ENCODE data around the gene INPP5K. TPM values are rescaled to one million over a fixed set of nuclear protein-coding genes. Genes with fewer than 3 reads are reported as not detected.

The INPP5K gene
- total and polyA plus RNA-seq, 10 of the 15 experiments (the other 5 are each of a cell fraction or from before 2014, with no cell fraction given) = 0.58 to 41.2 (median 23.3) TPM

DNA sequence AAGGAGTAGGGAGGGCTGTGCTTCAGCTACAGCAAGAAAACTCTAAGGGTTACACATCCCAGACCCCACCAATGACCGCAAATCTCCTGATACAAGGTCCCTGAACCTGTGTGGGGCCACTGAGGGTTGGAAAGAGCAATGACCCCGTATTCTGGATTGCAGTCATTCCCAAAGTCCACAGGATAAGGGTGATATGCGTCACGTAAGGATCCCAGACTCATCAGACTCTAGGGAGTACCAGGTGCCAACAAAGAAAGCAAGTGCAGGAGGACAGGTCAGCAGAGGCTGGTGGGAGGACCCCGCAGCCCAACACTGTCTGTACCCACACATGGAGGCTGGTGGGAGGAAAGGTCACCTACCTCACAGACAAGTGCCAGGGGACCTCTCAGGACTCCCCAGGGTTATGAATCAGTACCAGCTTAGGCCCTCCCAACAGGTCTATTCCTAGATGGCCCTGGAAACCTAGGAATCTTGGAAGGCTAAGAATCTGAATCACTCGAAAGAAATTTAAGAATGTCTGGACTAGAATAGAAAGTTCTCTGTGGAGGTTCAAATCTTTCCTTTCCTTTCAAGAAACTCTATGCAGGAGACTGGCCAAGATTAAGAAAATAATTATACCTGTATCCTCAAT lies 30.0 kb upstream of the INPP5K start (continued):
- TF ChIP-seq CREM (IDR thresholded peaks at IDR 0.05; ENCODE audit: low read depth) = no peak
- no peak for TF ChIP-seq FOXM1 (IDR thresholded peaks at IDR 0.05; ENCODE audit: low read depth, low read length)
- no peak for TF ChIP-seq SREBF1 (IDR thresholded peaks at IDR 0.05; ENCODE audit: low read length)
- TF ChIP-seq E4F1 (IDR thresholded peaks at IDR 0.05; ENCODE audit: borderline replicate concordance, partially characterized antibody) = no peak
- no peak for TF ChIP-seq MYB (IDR thresholded peaks at IDR 0.05; ENCODE audit: borderline replicate concordance, low read depth, low read length)

- POLR2A ChIA-PET = interaction anchor here (0.6 kb wide), 1 partner anchor 126 kb away, joined by 4 read pairs; no protein-coding TSS in a partner anchor
- H3K36me3 ChIP-seq (ENCODE audit: control insufficient read depth in 2 of 2, insufficient read depth in 2 of 2, low read length in 1 of 2) = peaks cover 17 to 23% of the 10 kb centered on the region in 2 experiments
- RAD21 ChIA-PET (ENCODE audit: unreplicated experiment) = interaction anchor here (1.1 kb wide), 1 partner anchor 180 kb away, joined by 3 read pairs; no protein-coding TSS in a partner anchor
Measured at GRCh38 chr17:1545618-1546017, 29.2 kb upstream of the INPP5K start.

More at GRCh38 chr17:1545618-1546017, 29.2 kb upstream of the INPP5K start:
- no peaks in the 10 kb centered on the region for H3K79me2 ChIP-seq (ENCODE audit: control insufficient read depth, insufficient read depth, low read length)
- ChIA-PET CTCF (interaction anchor here (1.4 kb wide), 1 partner anchor 13 kb away, joined by 4 read pairs; no protein-coding TSS in a partner anchor), SMC1A (ENCODE audit: uncharacterized antibody, unreplicated experiment) (no interaction called here)
- no peaks in the 10 kb centered on the region for H4K20me1 ChIP-seq (ENCODE audit: control insufficient read depth, insufficient read depth)
- TF ChIP-seq NR2C2 (IDR thresholded peaks at IDR 0.05; ENCODE audit: borderline replicate concordance, control insufficient read depth, insufficient read length, low read depth) (no peak), POLR2AphosphoS5 (IDR thresholded peaks at IDR 0.05; ENCODE audit: low read length) (no peak), ZNF24 (IDR thresholded peaks at IDR 0.05) (no peak), ZNF622 (IDR thresholded peaks at IDR 0.05) (no peak), TAF1 (IDR thresholded peaks at IDR 0.05; ENCODE audit: borderline replicate concordance, low read depth, low read length) (no peak), POU2F2 (IDR thresholded peaks at IDR 0.05; ENCODE audit: borderline replicate concordance, low read depth, low read length) (no peak), SP1 (IDR thresholded peaks at IDR 0.05; ENCODE audit: low read depth, low read length) (no peak), SUZ12 (IDR thresholded peaks at IDR 0.05; ENCODE audit: unreplicated experiment) (no peak), JUNB (IDR thresholded peaks at IDR 0.05) (no peak), GABPA (IDR thresholded peaks at IDR 0.05; ENCODE audit: low read depth) (no peak)
- TF ChIP-seq, protein P1, sequence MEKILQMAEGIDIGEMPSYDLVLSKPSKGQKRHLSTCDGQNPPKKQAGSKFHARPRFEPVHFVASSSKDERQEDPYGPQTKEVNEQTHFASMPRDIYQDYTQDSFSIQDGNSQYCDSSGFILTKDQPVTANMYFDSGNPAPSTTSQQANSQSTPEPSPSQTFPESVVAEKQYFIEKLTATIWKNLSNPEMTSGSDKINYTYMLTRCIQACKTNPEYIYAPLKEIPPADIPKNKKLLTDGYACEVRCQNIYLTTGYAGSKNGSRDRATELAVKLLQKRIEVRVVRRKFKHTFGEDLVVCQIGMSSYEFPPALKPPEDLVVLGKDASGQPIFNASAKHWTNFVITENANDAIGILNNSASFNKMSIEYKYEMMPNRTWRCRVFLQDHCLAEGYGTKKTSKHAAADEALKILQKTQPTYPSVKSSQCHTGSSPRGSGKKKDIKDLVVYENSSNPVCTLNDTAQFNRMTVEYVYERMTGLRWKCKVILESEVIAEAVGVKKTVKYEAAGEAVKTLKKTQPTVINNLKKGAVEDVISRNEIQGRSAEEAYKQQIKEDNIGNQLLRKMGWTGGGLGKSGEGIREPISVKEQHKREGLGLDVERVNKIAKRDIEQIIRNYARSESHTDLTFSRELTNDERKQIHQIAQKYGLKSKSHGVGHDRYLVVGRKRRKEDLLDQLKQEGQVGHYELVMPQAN (conservative IDR thresholded peaks at IDR 0.05) = no peak
- ATAC-seq (no peak), DNase-seq (ENCODE audit: low read depth, low spot score) (no peak), FAIRE-seq (no peak)
- no peaks in the 10 kb centered on the region for H3K4me1 ChIP-seq (ENCODE audit: control insufficient read depth, insufficient read depth, low read length)
- no TSS peak for BruUV-seq (replicated peaks)
- H3K27ac ChIP-seq (ENCODE audit: control insufficient read depth, insufficient read depth) = no peak overlapping the region
- H2AFZ ChIP-seq (ENCODE audit: control insufficient read depth, low read depth, low read length) = no peak overlapping the region
- no peaks in the 10 kb centered on the region for H3K9me3 ChIP-seq (replicated peaks; ENCODE audit: control insufficient read depth, insufficient read depth, low read length)
- intact Hi-C loops (cut with micrococcal nuclease; ENCODE audit: unreplicated experiment) (no loop called here), in situ Hi-C loops (cut with MboI) (no loop called here)
- WGBS (ENCODE audit: insufficient coverage, insufficient replicate concordance, low lambda C conversion rate, missing lambda C conversion rate) = 96% methylated on average over 5 of the region's 9 CpGs
- H3K4me3 ChIP-seq = no peak overlapping the region
- H3K9ac ChIP-seq (ENCODE audit: control insufficient read depth, insufficient read depth, low read length) = no peak overlapping the region
- H3K27me3 ChIP-seq (replicated peaks in 1 of 2; ENCODE audit: control insufficient read depth in 2 of 2, insufficient read depth in 2 of 2, low read length in 1 of 2) = no peaks in the 10 kb centered on the region
- no peak overlapping the region for H3K4me2 ChIP-seq (ENCODE audit: control insufficient read depth, insufficient read depth)
